GM19395 (cell line): Measurements from ENCODE around the gene KIF1B.
"Not testable (repeated sequence)": the region's sequence is repeated elsewhere in the genome, so short reads cannot be mapped to it uniquely, and the experiment has no call there.

ENCODE experiments used
- ATAC-seq: cut with Tn5 transposase; IDR thresholded peaks from one replicate; pipeline ENCODE4 v1.9.1; 2021; ENCODE audit warnings: mild to moderate bottlenecking, moderate library complexity; ENCODE audit not compliant: unreplicated experiment

Gene KIF1B

DNA sequence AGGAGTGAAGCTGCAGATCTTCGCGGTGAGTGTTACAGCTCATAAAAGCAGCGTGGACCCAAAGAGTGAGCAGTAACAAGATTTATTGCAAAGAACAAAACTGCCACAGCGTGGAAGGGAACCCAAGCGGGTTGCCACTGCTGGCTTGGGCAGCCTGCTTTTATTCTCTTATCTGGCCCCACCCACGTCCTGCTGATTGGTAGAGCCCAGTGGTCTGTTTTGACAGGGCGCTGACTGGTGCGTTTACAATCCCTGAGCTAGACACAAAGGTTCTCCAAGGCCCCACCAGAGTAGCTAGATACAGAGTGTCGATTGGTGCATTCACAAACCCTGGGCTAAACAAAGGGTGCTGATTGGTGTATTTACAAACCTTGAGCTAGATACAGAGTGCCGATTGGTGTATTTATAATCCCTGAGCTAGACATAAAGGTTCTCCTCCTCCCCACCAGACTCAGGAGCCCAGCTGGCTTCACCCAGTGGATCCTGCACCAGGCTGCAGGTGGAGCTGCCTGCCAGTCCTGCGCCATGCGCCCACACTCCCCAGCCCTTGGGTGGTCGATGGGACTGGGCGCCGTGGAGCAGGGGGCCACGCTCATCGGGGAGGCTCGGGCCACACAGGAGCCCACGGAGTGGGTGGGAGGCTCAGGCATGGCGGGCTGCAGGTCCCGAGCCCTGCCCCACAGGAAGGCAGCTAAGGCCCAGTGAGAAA is 215.6 kb downstream of the KIF1B start:
- not testable (repeated sequence) for ATAC-seq

DNA sequence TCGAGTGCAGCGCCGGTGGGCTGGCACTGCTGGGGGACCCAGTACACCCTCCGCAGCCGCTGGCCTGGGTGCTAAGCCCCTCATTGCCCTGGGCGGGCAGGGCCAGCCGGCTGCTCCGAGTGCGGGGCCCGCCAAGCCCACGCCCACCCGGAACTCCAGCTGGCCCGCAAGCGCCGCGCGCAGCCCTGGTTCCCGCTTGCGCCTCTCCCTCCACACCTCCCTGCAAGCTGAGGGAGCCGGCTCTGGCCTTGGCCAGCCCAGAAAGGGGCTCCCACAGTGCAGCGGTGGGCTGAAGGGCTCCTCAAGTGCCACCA is 216.1 kb downstream of the KIF1B start:
- ATAC-seq = not testable (repeated sequence)

DNA sequence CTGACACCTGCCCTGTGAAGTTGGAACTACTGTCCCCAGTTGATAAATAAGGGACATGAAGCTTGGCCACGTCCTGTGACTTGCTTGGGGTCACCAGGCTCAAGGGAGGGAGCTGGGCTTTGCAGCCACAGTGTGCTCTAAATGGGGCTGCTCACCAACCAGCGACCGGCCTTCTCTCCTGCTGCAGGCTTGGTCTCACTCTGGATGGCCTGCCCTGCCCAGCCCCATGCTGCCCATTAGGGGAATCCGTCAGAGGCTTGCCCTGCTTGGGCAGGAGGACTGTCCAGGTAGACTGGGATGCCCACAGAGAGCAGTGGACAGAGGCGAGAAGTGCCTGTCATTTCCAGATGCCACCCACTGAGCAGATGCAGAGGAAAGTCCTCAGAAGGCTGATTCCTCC is 218.6 kb downstream of the KIF1B start:
- ATAC-seq = no peak

DNA sequence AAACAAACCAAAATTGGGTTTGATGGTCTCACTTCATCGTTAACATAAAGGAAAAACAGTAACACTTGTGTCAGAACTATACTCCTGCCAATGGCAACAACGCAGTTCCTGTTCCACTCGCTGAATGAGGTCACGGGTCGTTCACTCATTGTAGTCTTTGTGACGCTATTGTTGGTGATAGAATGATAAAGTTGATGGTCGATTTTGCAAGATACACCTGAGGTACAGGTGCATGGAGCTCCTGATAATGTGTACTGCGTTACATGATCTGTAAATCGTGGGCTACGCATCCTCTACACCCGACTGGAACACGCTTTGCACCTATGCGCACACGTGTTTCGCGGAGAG is 219.5 kb downstream of the KIF1B start:
- peak; percentile 9 for ATAC-seq

DNA sequence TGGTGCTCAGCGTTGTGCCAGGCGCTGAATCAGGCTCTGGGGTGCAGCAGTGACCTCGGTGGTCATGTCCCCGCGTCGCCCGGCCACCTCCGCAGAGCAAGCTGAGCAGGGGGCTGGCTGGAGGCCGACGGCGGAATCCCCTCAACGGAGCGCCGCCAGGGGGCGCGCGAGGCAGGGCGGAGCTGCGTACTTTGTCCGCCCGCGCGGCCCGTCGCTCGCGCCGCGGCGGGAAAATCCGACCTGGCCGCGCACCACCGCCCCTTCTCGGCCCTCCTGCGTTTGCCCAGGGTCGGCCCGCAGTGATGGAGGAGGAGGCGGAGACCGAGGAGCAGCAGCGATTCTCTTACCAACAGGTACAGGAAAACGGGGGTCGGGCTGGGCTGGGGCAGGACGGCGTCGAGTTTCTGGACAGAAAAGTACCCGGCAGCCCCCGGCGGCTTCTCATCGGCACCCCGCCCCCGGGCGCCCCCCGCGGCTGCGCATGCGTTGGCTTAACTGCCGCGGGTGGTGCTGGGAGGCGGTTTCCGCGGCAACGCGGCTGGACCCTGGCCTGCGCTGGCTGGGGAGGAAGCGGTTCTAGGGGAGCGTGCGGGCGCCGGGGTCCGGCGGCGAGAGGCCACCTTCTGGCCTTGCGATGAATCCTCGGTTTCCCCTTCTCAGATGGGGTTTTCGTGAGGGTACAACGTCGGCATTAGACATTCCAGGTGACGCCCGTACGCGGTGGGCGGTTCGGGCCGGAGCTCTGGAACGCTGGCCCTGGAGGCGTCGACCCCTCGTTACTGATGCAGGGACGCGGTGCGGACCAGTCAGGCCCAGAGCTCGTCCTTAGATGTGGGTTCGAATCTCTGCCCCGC is 220.1 kb downstream of the KIF1B start, which contains the start of gene CENPS:
CENPS (plus strand) TSS at position 218 of the 854 bp plus-strand sequence; CDS start at position 303, 85 bp downstream.
- ATAC-seq = peak; percentile 81
